BE2C (cell line): ENCODE results near the gene ACRBP.

Experiments used
- DNase-seq: peaks from one replicate; pipeline ENCODE4 v3.0.0-alpha.2; 2020
- H3K27me3 ChIP-seq: fragments of 250-450 bp; sonication (Bioruptor Pico); 2 replicates; pipeline ENCODE4 v1.5.1; 2020; ENCODE audit warnings: mild to moderate bottlenecking
- H3K36me3 ChIP-seq: fragments of 250-450 bp; sonication (Bioruptor Pico); 2 replicates; pipeline ENCODE4 v1.5.1; 2020; ENCODE audit warnings: mild to moderate bottlenecking
- H3K4me1 ChIP-seq: fragments of 250-450 bp; sonication (Bioruptor Pico); 2 replicates; pipeline ENCODE4 v1.5.1; 2020
- H3K4me3 ChIP-seq: 2 replicates; pipeline ENCODE4 v1.5.1; 2011; ENCODE audit warnings: low read depth, low read length
- H3K9me3 ChIP-seq: fragments of 250-450 bp; sonication (Bioruptor Pico); 2 replicates; pipeline ENCODE4 v1.5.1; 2020
- TF ChIP-seq, protein P1 (sequence below): IDR thresholded peaks from 2 replicates; pipeline ENCODE4 v1.5.1; 2012; ENCODE audit warnings: mild to moderate bottlenecking, low read depth, low read length

Gene ACRBP

DNA sequence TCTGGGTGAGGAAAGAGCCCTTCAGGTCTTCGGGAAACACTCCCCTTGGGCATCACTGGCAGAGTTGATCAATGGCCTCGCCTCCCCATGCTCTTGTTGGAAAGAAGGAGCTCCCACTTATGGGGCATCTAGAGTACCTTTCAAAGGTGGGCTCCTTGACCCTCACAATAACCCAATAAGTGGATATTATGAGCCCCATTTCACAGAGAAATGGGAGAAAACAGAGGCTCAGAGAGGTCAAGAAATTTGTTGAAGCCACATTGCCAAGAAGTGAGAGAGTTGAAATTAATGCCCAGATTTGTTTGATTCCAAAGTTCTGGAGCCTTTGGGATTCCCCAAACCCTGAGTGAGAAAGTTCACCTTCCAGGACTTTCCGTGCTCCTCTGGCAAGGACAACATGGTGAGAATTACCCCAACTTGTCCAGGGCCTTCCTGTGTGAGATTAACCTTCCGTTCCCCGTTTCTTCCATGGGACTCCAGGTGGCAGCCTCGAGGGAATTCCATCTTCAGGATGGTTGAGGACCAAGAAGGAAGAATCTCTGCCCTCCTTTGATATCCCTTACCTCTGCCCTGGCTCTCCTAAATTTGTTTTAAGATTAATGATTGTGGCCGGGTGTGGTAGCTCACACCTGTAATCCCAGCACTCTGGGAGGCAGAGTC, 32.6 kb downstream of the ACRBP start:
- TF ChIP-seq, protein P1, sequence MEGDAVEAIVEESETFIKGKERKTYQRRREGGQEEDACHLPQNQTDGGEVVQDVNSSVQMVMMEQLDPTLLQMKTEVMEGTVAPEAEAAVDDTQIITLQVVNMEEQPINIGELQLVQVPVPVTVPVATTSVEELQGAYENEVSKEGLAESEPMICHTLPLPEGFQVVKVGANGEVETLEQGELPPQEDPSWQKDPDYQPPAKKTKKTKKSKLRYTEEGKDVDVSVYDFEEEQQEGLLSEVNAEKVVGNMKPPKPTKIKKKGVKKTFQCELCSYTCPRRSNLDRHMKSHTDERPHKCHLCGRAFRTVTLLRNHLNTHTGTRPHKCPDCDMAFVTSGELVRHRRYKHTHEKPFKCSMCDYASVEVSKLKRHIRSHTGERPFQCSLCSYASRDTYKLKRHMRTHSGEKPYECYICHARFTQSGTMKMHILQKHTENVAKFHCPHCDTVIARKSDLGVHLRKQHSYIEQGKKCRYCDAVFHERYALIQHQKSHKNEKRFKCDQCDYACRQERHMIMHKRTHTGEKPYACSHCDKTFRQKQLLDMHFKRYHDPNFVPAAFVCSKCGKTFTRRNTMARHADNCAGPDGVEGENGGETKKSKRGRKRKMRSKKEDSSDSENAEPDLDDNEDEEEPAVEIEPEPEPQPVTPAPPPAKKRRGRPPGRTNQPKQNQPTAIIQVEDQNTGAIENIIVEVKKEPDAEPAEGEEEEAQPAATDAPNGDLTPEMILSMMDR, result peak; percentile 11; the same call in 1 of the 2 replicates
- Histone ChIP-seq H3K36me3 (no peaks in the 10 kb centered on the region), H3K9me3 (no peaks in the 10 kb centered on the region), H3K4me1 (peaks cover 23% of the 10 kb centered on the region), H3K27me3 (no peaks in the 10 kb centered on the region), H3K4me3 (no peak overlapping the region)
- DNase-seq, result no peak

DNA sequence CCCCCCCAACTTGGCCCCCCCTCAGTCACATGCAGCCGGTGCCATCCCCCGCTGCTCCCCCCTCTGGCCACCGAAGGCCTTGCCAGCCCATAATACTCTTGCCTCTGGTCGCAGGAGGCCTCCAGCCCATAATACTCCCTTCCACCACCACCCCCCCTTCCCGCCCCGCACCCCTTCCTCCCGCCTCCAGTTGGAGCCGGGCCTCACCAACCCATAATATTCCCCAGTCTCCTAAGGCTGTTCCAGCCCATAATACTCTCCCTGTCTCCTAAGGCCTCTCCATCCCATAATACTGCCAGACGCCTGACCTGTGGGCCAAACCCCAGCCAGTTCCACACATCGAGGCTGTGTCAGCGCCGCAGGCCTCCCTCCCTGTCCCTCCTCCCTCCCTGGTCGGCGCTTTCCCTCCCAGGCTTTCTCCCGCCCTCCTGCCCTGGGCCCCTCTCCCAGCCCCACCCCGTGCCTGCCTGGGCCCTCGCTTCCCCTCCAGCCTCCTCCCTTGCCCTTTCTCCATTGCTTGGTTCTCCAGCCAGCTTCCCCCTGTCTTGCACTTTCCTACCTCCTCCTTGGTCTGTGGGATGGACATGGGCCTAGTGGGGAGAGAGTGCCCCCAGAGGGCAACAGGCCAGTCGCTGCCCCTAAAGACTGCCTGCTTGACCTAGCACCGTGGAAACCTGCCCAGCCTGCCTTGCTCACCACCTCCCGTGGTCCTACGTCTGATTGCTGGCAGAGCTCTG, 33.3 kb downstream of the ACRBP start:
- Histone ChIP-seq H3K27me3 (no peaks in the 10 kb centered on the region), H3K36me3 (no peaks in the 10 kb centered on the region), H3K4me3 (no peak overlapping the region), H3K4me1 (peaks cover 24% of the 10 kb centered on the region), H3K9me3 (no peaks in the 10 kb centered on the region)
- peak; percentile 97 for DNase-seq
- TF ChIP-seq, protein P1, result no peak

DNA sequence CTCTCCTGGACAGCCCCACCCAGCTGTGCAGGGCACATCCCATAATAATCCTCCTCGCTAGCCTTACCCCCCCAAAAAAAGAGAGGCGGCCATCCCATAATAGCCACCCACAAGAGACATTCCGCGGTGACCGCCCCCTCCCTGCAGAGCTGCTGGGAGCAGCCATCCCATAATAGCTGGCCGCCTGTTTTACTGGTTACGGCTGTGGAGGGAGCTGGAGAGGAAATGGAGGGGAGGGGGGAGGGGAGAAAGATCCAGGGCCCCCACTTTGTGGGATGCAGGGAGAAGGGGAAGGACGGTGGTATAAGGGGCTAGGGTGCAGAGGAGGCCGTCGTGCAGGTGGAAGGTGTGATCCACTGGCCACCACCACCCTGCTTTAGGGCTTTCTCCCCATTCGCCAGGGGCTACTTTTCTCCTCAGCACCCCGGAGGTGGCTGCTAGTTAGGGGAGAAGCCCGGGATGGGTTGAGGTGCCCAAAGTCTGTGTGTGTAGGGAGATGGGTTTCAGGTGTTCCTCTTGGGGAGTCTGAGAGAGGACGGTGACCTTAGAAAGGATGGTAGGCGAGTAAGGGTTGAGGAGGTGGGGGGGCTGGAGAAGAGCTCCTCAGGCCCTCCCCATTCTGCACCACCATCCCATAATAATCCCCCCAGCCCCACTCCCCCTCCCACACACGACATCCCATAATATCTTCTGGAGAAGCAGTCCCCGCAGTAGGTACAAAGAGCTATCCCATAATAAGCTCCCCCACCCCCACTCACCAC, 34.0 kb downstream of the ACRBP start:
- peak overlapping the region; percentile 38 for H3K4me3 ChIP-seq
- no peaks in the 10 kb centered on the region for H3K36me3 ChIP-seq
- DNase-seq, result peak; percentile 82
- H3K4me1 ChIP-seq, result peaks cover 30% of the 10 kb centered on the region
- TF ChIP-seq, protein P1, result no peak
- H3K9me3 ChIP-seq, result no peaks in the 10 kb centered on the region
- H3K27me3 ChIP-seq, result no peaks in the 10 kb centered on the region

DNA sequence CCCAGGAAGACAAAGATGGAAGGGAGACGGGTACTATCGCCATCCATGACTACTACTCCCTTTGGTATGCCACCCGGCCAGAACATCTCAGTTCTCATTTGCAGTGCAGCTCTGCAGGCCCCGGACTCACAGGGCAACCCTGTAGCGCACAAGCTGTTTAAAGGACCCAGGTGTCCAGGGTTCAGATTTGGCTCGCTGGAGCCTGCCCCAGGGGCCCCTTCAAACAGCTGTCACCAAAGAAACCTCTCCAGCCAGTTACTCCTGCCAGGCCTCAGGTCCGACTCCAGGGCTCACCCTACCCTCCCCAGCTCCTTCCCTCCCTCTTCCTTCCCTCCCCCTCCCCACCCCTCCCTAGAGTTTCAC, 34.6 kb downstream of the ACRBP start:
- Histone ChIP-seq H3K4me1 (peaks cover 36% of the 10 kb centered on the region), H3K36me3 (no peaks in the 10 kb centered on the region), H3K9me3 (no peaks in the 10 kb centered on the region), H3K4me3 (peak overlapping the region; percentile 38), H3K27me3 (no peaks in the 10 kb centered on the region)
- no peak for DNase-seq
- TF ChIP-seq, protein P1, result no peak

DNA sequence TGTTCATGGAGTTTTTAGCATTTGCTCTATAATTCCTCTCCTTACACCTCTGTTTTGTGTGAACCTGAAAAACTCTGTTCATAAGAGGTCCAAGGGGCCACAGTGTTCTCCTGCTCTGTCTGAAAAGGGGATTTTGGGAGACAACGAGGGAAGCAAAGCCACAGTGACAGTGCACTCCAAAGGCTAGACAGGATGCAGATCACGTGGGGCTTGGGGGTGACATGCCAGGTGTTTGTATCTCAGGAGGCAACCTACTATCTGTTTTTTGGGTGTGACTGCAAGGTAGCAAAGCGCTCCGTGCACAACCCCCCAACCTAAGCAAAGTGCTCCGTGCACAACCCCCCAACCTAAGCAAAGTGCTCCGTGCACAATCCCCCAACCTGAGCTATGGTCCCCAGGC, 35.0 kb downstream of the ACRBP start:
- DNase-seq, result no peak
- Histone ChIP-seq H3K27me3 (no peaks in the 10 kb centered on the region), H3K4me1 (peaks cover 37% of the 10 kb centered on the region), H3K4me3 (no peak overlapping the region; the same call in 1 of the 2 replicates), H3K36me3 (no peaks in the 10 kb centered on the region), H3K9me3 (no peaks in the 10 kb centered on the region)
- TF ChIP-seq, protein P1, result no peak
